H1 (cell line): Measurements from ENCODE around the gene NTRK2. TPM values are rescaled to one million over a fixed set of nuclear protein-coding genes. Genes with fewer than 3 reads are reported as not detected.

Source experiments
- BRCA1 ChIP-seq: IDR thresholded peaks from 2 replicates; pipeline ENCODE4 v1.6.1; 2012; ENCODE audit warnings: low read depth, low read length, improper control_type of control experiment
- CTCF ChIP-seq, 3 experiments: IDR thresholded peaks; 1 replicate in 2 of 3; 2 replicates in 1 of 3; pipeline versions ENCODE4 v1.5.1 to v1.6.1; 2011; ENCODE audit warnings: low read length in 3 of 3, mild to moderate bottlenecking in 3 of 3, inconsistent platforms in 2 of 3, low read depth in 1 of 3, moderate library complexity in 1 of 3; ENCODE audit not compliant: insufficient read depth in 1 of 3; ENCODE audit errors: control extremely low read depth in 1 of 3
- NANOG ChIP-seq: IDR thresholded peaks from 2 replicates; pipeline ENCODE4 v1.6.1; 2011; ENCODE audit warnings: low read length, low read depth, mild to moderate bottlenecking, inconsistent platforms; ENCODE audit not compliant: insufficient read depth, poor library complexity, severe bottlenecking
- NRF1 ChIP-seq: IDR thresholded peaks from 2 replicates; pipeline ENCODE4 v1.6.1; 2011; ENCODE audit warnings: mild to moderate bottlenecking, low read depth, low read length, improper control_type of control experiment
- POLR2AphosphoS5 ChIP-seq: IDR thresholded peaks from 2 replicates; pipeline ENCODE4 v1.6.1; 2011; ENCODE audit warnings: low read depth, low read length
- POU5F1 ChIP-seq: IDR thresholded peaks from 2 replicates; pipeline ENCODE4 v1.6.1; 2011; ENCODE audit warnings: low read depth, mild to moderate bottlenecking, low read length, moderate library complexity
- polyA plus RNA-seq, 7 experiments: library from polyadenylated mRNA; depleted of rRNA in 3 of 7; stranded (reverse) in 5 of 7; unstranded in 2 of 7; fragments of >200 nt in 5 of 7; fragments of 200-250 nt in 2 of 7; gene quantifications; 1 replicate in 5 of 7; 2 replicates in 1 of 7; 4 replicates in 1 of 7; pipeline versions ENCODE4 v1.2.1 to v1.2.3, GENCODE V29; 2011 to 2013; ENCODE audit warnings: missing spikeins in 2 of 7, mixed read lengths in 2 of 7
- total RNA-seq: library from RNA; stranded (reverse); fragmentation: NEBNext Ultra II Directional; extraction: Animal tissue kit (Norgen Biotek cat#: 25700); gene quantifications from 2 replicates; pipeline ENCODE4 v1.2.1, GENCODE V29; 2021
- TF ChIP-seq, protein P1 (sequence below): IDR thresholded peaks from 2 replicates; pipeline ENCODE4 v1.6.1; 2012; ENCODE audit warnings: inconsistent platforms
- TF ChIP-seq, protein P2 (sequence below): fragments of 300-600 bp; sonication (generic); IDR thresholded peaks from 2 replicates; pipeline ENCODE4 v1.7.1; 2012; ENCODE audit warnings: low read length, moderate library complexity, mild to moderate bottlenecking, inconsistent platforms; ENCODE audit not compliant: insufficient replicate concordance

The NTRK2 gene
- total and polyA plus RNA-seq, 2 of the 8 experiments (the other 6 are each of a cell fraction or from before 2014, with no cell fraction given), result 0.03 to 0.04 TPM

- TF ChIP-seq CTCF (IDR thresholded peaks at IDR 0.05; ENCODE audit: control extremely low read depth in 1 of 3, insufficient read depth in 1 of 3, low read depth in 1 of 3, low read length in 3 of 3) (no peak), POU5F1 (no peak), NANOG (no peak), BRCA1 (no peak), POLR2AphosphoS5 (no peak), NRF1 (no peak)
- TF ChIP-seq, protein P1, sequence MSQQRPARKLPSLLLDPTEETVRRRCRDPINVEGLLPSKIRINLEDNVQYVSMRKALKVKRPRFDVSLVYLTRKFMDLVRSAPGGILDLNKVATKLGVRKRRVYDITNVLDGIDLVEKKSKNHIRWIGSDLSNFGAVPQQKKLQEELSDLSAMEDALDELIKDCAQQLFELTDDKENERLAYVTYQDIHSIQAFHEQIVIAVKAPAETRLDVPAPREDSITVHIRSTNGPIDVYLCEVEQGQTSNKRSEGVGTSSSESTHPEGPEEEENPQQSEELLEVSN, result no peak
- TF ChIP-seq, protein P2, sequence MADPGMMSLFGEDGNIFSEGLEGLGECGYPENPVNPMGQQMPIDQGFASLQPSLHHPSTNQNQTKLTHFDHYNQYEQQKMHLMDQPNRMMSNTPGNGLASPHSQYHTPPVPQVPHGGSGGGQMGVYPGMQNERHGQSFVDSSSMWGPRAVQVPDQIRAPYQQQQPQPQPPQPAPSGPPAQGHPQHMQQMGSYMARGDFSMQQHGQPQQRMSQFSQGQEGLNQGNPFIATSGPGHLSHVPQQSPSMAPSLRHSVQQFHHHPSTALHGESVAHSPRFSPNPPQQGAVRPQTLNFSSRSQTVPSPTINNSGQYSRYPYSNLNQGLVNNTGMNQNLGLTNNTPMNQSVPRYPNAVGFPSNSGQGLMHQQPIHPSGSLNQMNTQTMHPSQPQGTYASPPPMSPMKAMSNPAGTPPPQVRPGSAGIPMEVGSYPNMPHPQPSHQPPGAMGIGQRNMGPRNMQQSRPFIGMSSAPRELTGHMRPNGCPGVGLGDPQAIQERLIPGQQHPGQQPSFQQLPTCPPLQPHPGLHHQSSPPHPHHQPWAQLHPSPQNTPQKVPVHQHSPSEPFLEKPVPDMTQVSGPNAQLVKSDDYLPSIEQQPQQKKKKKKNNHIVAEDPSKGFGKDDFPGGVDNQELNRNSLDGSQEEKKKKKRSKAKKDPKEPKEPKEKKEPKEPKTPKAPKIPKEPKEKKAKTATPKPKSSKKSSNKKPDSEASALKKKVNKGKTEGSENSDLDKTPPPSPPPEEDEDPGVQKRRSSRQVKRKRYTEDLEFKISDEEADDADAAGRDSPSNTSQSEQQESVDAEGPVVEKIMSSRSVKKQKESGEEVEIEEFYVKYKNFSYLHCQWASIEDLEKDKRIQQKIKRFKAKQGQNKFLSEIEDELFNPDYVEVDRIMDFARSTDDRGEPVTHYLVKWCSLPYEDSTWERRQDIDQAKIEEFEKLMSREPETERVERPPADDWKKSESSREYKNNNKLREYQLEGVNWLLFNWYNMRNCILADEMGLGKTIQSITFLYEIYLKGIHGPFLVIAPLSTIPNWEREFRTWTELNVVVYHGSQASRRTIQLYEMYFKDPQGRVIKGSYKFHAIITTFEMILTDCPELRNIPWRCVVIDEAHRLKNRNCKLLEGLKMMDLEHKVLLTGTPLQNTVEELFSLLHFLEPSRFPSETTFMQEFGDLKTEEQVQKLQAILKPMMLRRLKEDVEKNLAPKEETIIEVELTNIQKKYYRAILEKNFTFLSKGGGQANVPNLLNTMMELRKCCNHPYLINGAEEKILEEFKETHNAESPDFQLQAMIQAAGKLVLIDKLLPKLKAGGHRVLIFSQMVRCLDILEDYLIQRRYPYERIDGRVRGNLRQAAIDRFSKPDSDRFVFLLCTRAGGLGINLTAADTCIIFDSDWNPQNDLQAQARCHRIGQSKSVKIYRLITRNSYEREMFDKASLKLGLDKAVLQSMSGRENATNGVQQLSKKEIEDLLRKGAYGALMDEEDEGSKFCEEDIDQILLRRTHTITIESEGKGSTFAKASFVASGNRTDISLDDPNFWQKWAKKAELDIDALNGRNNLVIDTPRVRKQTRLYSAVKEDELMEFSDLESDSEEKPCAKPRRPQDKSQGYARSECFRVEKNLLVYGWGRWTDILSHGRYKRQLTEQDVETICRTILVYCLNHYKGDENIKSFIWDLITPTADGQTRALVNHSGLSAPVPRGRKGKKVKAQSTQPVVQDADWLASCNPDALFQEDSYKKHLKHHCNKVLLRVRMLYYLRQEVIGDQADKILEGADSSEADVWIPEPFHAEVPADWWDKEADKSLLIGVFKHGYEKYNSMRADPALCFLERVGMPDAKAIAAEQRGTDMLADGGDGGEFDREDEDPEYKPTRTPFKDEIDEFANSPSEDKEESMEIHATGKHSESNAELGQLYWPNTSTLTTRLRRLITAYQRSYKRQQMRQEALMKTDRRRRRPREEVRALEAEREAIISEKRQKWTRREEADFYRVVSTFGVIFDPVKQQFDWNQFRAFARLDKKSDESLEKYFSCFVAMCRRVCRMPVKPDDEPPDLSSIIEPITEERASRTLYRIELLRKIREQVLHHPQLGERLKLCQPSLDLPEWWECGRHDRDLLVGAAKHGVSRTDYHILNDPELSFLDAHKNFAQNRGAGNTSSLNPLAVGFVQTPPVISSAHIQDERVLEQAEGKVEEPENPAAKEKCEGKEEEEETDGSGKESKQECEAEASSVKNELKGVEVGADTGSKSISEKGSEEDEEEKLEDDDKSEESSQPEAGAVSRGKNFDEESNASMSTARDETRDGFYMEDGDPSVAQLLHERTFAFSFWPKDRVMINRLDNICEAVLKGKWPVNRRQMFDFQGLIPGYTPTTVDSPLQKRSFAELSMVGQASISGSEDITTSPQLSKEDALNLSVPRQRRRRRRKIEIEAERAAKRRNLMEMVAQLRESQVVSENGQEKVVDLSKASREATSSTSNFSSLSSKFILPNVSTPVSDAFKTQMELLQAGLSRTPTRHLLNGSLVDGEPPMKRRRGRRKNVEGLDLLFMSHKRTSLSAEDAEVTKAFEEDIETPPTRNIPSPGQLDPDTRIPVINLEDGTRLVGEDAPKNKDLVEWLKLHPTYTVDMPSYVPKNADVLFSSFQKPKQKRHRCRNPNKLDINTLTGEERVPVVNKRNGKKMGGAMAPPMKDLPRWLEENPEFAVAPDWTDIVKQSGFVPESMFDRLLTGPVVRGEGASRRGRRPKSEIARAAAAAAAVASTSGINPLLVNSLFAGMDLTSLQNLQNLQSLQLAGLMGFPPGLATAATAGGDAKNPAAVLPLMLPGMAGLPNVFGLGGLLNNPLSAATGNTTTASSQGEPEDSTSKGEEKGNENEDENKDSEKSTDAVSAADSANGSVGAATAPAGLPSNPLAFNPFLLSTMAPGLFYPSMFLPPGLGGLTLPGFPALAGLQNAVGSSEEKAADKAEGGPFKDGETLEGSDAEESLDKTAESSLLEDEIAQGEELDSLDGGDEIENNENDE, result no peak
- TF ChIP-seq, all 59 proteins: peak for 0
These were observed 103.0 kb downstream of the NTRK2 start (continued) for GRCh38 chr9:84772511-84772910.
